NCI-H510A treated with DMSO at 0.1 percent for 48 hours (cell line): ENCODE data around the gene PRKG1.
A peak's percentile ranks its signal among the peaks of the same experiment; 100 is the strongest.
"Not testable (repeated sequence)": the region's sequence is repeated elsewhere in the genome, so short reads cannot be mapped to it uniquely, and the experiment has no call there.

ENCODE experiments used
- DNase-seq: peaks from one replicate; lab custom pipeline; 2025; lab: John Stamatoyannopoulos, UW

The PRKG1 gene

DNA sequence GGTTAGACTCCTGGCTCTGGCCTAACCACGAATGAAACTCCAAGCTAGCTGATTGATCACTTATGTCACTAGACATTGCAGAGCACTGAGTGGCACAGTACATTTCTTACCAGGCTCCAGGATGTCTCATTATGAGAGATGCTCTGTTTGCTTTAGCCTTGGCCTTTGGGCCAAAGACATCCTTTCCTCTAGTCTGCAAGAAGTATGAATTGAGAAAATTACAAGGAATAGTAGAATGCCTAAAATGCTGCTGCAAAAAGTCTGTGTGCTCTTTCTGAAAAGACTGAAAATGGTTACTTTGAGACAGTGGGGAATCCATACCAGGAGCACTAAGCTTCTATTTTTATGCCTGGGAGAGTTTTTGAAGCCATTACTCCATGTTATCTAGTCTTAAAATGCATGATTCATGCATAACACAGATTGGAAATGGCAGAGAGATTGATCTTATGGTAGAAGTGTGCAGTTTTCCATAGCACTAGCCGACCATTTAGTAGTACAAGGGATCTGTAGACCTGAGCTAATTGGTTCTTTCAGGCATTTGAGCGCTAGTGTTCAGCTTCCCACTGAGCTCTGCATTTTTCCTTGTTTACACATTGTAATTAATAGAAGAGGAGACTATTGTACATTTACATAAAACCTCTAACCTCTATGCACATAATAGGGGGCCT is 303.8 kb downstream of the PRKG1 start:
- no peak for DNase-seq

DNA sequence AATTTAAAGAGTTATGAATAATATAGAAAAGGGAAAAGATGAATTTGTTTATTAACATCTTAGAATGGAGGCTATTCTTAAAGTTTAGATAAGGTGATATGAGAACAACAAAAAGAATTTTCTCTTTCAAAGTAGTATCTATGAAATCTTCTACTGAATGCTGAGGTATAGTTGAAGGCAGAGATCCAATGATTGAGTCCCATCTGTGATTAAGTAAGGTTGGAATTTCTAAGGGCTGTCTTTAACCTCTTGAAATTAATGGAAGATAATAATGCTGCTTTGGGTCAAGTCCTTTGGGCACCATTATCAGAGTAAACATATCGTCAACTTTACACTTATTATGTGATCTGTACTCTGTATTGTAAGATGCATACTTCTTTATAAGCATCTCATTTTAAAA is 307.9 kb downstream of the PRKG1 start:
- DNase-seq = no peak

- DNase-seq = no peak
These were observed 310.7 kb downstream of the PRKG1 start for GRCh38 chr10:51384971-51385370.

DNA sequence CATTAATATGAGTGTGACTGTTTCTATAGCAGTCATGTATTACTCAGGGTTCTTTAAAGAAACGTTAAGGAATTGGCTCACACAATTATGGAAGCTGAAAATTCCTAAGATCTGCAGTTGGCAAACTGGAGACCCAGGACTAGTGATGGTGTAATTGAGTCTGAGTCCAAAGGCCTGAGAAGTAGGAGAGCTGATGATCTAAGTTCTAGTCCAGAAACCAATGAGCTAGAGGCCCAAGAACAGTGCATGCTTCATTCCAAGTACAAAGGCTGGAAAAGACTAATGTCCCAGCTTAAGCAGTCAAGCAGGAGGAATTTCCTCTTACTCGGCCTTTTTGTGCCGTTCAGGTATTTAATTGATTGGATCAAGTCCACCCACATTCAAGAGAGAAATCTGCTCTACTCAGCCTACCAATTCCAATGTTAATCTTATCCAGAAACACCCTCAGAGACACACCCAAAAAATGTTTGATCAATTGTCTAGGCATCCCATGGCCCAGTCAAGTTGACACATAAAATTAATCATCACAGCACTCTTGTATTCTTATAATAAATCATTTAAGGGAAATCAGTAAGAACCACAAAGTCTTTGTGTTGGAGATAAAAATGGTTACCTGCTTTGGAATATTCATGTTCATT is 312.1 kb downstream of the PRKG1 start:
- DNase-seq = no peak

DNA sequence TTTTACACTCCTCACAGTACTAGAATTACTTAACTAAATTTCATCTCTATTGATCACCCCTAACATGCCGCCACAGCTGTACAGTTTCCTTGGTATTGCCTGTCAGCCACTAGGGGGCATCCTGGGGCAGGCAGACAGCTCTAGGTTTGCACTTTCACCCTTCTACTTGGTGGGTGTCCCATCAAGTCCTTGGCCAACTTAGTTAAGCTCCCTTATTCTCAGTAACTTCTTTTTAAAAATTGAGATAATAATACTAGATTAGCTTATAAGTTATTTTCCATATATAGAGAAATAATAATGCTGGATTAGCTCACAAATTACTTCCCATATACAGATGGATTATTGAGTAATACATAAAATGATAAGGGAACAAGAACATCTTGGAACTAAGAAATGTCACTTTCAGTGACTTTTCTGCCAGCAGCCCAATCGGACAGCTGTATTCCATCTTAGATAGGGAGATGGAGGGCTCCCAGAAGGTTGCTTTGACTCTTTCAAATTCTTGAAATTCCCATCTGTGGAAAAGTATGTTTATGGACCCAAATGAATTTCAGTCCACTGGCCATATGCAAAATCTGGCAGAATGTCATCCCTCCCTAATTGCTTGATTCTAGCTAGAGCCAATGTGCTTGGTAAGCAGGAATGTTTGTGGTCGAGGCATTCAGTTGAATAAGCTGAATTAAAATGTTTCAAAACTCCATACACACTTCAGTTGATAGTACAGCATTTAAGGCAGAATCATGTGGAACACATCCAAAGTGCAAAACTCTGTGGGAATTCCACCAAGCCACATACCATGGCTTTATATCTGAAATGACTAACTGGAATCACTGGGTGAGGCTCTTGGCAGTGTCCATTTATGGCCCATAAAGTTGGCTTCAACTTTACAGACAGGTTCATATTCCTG is 315.4 kb downstream of the PRKG1 start:
- no peak for DNase-seq

DNA sequence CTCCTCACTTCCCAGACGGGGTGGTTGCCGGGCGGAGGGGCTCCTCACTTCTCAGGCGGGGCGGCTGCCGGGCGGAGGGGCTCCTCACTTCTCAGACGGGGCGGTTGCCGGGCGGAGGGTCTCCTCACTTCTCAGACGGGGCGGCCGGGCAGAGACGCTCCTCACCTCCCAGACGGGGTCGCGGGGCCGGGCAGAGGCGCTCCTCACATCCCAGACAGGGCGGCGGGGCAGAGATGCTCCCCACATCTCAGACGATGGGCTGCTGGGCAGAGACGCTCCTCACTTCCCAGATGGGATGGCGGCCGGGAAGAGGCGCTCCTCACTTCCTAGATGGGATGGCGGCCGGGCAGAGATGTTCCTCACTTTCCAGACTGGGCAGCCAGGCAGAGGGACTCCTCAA is 318.7 kb downstream of the PRKG1 start:
- not testable (repeated sequence) for DNase-seq

DNA sequence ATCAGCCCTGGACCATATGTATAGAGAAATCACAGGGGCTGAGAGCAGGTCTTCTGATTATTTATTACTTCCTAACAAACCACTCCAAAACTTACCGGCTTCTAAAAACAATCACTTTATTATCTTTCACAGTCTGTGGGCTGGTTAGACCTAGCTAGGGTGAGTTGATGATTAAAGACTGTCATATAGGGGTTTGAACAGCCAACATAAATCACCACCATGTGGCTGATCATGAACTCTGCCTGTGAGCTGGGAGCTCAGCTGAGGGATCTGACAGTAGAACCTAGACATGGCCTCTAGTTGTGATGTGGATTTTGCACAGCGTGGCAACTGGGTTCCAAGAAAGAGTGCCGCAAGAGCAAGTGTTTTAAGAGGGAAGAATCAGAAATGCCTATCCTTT is 319.8 kb downstream of the PRKG1 start:
- DNase-seq = no peak

DNA sequence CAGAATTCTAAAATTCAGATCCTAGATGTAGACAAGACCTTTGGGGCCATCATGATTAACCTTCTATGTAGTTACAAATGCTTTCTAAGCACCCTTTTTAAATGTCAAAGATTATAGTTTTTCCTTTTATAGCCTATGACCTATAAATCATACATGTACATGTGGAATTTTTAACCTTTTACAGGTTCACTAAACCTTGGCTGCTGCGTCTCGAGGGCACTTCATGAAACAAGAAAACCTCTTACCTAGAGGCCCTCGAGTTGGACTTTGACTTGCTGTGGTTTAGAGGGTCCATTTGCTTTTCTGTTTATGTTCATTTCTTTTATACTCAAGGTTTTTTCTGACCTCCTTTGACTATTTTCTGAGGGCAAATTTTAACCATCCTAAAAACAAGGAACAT is 323.0 kb downstream of the PRKG1 start:
- no peak for DNase-seq

- no peak for DNase-seq
These were observed 323.4 kb downstream of the PRKG1 start for GRCh38 chr10:51397695-51398094.

GRCh38 chr10:51399840-51400239 is 325.6 kb downstream of the PRKG1 start:
- no peak for DNase-seq

GRCh38 chr10:51400392-51401096 is 326.3 kb downstream of the PRKG1 start:
- DNase-seq = no peak

GRCh38 chr10:51403521-51403920 is 329.2 kb downstream of the PRKG1 start:
- DNase-seq = no peak

DNA sequence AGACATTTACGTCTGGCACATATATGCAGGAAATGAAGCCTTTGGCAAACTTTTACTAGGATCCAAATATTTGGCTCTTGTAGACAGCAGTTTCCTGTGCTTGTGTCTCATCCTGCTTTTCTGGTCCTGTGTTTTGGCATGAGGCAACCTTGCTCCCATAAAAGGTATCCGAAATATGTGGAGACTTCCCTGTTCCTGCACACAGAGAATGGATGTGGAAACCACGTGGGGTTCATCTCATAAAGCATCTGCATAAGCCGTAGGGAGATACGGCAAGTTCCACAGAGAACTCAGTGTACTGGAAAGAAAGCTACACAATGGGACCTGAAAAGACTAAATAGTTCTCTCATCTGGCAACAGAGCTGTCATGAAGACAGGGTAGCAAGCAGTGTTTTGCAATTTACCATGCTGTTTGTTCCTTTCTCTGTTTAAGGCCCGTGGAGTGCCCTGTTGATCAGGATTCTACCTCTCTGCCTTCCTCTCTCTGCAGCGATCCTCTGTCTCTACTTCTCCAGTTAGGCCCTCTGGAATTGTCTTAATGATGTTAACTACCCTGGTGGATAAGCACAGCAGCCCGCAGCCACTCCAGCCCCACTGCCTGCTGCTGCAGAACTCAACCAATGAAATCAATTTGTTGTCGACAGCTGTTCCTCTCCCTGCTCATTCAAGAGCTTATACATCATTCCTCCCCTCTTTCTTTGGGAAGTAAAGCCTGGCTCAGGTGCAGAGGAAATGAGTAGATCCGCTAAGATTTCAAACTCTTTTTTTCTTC is 331.5 kb downstream of the PRKG1 start:
- no peak for DNase-seq

- no peak for DNase-seq
These were observed 332.3 kb downstream of the PRKG1 start for GRCh38 chr10:51406581-51406980.

DNA sequence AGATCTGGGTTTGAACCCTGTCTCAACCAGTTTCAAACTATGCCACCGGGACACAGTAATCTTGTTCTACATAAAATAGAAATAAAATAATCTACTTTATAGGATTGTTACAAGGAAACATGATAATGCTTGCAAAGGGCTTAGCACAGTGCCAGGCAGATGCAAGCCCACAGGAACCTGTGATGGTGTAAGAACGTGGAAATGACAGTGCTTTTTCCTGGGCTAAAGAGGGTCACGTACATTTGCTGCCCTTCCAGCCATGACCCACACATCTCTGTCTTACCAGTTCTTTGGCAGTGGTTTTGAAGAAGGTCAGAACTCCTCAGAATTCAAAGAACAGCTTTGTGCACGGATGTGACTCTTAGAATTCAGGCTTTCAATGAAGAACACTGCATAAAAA is 342.2 kb downstream of the PRKG1 start:
- no peak for DNase-seq

DNA sequence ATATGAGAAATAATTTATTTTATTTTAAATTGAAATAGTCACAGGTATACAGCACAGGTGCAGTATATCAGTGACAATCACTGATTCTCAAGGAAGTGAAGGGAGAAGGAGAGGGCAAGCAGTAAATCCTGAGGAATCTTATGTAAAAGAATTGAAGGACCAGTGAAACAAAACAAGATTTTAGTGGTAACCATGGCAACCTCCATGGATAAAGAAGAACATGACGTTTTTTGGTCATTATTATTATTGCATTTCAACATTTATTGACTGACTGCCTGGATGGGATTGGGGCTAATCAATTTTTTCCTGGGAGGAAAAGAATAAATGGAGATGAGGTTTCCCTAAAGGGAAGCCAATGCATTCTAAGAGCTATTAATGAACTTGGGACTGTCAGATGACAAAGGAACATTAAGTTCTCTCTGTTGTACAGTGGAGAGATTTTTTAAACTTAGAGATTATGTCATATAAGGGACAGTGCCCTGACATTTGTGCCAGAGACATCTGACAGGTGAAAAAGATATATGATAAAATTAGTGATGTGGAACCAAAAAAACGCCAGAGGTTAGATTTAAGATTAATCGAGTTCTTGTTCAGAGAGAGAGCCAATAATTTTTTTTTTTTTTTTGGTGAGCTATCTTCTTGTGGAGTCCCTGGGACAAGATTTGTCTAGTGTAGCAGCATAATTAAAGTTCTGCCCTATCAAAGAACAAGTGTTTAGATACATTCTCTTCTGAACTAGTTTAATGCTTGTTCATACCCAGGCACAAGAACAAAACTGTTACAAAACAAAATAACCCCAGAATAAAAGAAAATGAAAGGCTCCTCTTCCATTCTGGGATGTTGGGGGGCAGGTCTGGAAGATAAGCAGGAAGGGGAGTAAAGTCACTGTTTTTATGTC is 345.2 kb downstream of the PRKG1 start:
- DNase-seq = no peak

DNA sequence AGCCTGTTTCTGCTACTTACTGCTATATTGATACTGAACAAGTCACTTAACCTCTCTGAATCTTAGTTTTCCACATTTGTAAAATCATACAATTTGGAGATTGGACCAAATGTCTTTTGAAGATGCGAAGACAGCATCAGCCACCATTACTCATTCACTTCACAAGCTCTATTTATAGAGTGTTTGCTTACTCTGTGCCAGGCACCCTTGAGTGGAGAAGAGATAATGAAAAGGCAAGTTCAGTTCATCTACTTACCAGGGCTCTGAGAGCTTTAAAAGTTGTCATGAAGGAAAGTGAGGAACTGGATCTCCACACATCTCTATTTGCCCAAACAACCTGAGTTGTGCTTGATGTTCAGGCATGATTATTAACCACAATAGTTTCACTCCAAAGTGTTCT is 347.6 kb downstream of the PRKG1 start:
- no peak for DNase-seq

DNA sequence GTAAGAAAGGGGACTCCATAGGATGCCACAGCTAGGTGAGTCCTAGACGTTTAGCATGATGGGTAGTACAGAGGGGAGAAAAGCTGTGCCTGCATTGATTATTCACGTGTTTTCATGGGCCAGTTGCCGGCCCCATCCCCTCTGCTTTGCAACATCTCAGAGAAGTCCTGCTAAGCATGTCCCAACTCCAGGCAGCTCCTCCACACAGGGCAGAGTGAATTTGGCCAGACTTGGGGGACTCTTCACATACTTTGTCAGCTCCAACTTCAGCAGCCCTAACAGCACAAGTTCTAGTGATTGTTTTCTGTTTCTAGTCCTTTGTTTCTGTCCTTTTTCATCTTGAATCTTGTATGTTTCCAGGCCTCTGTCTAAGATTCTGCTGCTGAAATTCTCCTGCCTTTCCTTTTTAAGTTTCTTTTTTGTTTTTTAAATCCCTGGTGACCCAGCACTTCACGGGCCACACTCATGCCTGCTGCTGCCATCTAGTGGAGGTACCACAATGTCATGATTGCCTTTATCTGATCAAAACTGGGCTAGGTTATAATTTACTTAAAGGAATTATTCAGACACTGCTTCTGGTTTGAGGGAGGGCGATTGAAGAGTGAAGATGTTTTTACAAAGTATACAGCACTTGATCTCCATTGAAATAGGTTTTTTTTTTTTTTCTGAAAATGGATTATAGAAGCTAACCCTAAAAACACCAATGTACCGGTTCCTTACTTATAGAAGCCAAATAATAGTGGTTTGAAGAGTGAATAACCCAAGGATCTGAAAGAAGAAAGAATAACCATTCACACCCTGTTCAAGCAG is 348.2 kb downstream of the PRKG1 start:
- peak; percentile 0 for DNase-seq

DNA sequence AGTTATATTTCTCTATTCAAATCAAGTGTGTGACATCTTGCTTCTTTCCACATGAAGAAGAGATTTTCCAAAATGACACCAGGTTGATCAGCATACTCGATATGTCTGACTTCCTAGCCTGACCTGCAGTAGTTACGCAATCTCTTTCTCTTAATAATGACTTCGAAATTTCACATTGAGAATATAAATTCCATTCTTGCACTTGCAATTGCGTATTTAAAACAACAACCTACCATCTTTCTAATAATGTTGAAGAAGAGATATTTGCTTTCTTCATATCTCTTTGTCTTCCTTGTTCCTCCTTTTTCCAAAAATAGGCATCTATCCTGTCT is 348.8 kb downstream of the PRKG1 start:
- no peak for DNase-seq

GRCh38 chr10:51425431-51425830 is 351.1 kb downstream of the PRKG1 start:
- no peak for DNase-seq
